GM19023 (cell line): Measurements from ENCODE around the gene ARSA.

Source experiments
- ATAC-seq: cut with Tn5 transposase; IDR thresholded peaks from one replicate; pipeline ENCODE4 v1.9.1; 2021; ENCODE audit warnings: mild to moderate bottlenecking, moderate library complexity; ENCODE audit not compliant: unreplicated experiment

ARSA gene

GRCh38 chr22:50582493-50583293 lies 45.3 kb downstream of the ARSA start, which contains the start of gene CHKB:
TSS of gene CHKB (minus strand) at chr22:50582849. CDS start at chr22:50582781, 68 bp downstream.
- peak; percentile 86 for ATAC-seq

GRCh38 chr22:50581950-50582492 lies 45.9 kb downstream of the ARSA start:
- ATAC-seq, result no peak

DNA sequence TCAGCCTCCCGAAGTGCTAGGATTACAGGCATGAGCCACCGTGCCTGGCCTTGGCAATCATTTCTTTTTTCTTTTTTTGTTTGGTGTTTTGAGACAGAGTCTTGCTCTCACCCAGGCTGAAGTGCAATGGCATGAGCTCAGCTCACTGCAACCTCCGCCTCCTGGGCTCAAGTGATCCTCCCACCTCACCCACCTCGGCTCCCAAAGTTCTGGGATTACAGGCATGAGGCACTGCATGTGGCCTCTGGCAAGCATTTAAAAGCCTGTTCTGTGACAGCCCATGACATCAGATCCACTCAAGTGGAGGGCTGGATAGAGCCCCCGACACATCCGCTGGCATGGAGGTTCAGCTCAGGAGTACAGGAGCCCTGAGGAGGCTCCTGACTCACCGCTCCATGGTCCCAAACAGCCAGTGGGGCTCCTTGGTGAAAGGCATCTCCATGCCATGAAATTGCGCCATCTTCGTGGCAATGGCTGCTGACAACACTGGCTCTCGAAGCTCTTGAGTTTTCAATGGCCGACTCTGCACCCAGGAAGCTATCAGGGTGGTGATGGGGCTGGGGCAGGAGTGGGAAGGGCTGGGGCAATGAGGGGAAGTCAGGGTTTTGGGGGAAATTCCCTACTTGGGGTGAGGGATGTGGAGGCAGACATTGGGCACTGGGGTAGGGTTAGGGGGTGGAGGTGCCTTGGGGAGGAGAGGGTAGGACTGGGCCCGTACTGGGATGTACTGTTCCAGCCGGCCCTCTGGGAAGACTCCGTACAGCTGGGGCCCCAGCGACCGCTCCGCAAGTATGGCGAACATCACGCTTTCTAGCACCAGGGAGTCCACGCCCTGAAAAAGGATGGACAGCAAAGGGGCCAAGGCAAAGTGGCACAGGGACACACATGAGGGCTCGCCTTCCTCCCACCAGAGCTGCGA lies 46.7 kb downstream of the ARSA start:
- no peak for ATAC-seq

GRCh38 chr22:50579752-50580151 lies 48.2 kb downstream of the ARSA start:
- ATAC-seq, result no peak

- ATAC-seq, result no peak
Observed at GRCh38 chr22:50578776-50579310, 49.1 kb downstream of the ARSA start.

- ATAC-seq, result no peak
Observed at GRCh38 chr22:50577987-50578775, 49.8 kb downstream of the ARSA start, which contains the start of gene CPT1B. TSS of gene CPT1B (minus strand) at chr22:50578427. CDS start at chr22:50577915, 512 bp downstream.

- ATAC-seq, result no peak
Observed at GRCh38 chr22:50577697-50577986, 50.3 kb downstream of the ARSA start.

GRCh38 chr22:50576806-50577696 lies 50.9 kb downstream of the ARSA start:
- ATAC-seq, result no peak

DNA sequence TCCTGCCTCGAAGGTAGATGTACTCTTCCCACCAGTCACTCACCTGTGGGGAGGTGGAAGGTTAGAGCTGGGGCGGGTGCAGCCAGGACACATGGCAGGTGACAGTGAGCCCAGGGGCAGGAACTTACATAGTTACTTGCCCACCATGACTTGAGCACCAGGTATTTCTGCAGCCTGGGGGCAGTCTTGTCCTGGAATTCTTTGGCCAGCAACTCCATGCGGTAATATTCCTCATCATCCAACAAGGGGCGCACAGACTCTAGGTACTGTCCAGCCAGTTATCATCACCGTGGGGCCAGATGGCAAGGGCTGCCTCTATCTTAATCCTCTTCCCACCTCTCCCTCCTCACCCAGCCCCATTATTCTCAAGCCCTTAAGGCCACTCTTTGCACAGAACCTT lies 51.9 kb downstream of the ARSA start:
- no peak for ATAC-seq

DNA sequence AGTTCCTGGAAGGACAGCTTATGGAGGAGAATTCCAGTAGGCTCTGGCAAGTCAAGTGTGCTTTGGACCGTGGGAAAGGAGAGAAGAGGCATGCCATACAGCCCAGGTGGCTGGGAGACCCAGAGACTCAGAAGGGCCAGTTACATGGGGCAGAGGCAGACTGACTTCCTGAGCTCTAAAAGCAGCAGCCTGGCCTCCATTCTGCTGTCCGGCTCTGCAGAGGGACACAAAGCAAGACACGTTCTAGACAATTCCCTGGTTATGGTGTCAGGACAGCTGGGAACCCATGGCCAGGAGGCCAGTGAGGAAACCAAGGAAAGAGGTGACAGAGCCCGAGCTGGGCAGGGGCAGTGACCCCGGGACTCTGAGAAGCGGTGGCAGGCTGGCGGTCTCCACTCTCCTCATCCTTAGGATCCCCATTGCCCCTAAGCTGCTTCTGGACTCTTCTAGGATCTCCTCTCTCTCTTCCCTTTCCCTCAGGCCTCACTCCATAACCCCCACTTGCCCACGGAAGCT lies 52.5 kb downstream of the ARSA start:
- no peak for ATAC-seq
